Uterus (tissue), 4 donors: ENCODE measurements around the gene TLCD1. TPM values are rescaled to one million over a fixed set of nuclear protein-coding genes. Genes with fewer than 3 reads are reported as not detected.

Source experiments
- DNase-seq, 2 donors: peaks; one replicate each; pipeline ENCODE4 v3.0.0-alpha.2; 2019 to 2020
- H3K27ac ChIP-seq, 2 donors: fragments of 200-600 bp; sonication (generic); 1 replicate in 1 of 2; 2 replicates in 1 of 2; pipeline ENCODE4 v1.5.1; 2016 to 2018
- H3K27me3 ChIP-seq, 2 donors: fragments of 200-600 bp; sonication (generic); one replicate each; pipeline ENCODE4 v1.5.1; 2018 to 2019; ENCODE audit warnings: control low read depth in 1 of 2
- H3K36me3 ChIP-seq, 2 donors: fragments of 200-600 bp; sonication (generic); one replicate each; pipeline ENCODE4 v1.5.1; 2019; ENCODE audit warnings: control low read depth in 1 of 2
- H3K4me1 ChIP-seq, 2 donors: fragments of 200-600 bp; sonication (generic); one replicate each; pipeline ENCODE4 v1.5.1; 2018 to 2019; ENCODE audit warnings: control low read depth in 1 of 2
- H3K4me3 ChIP-seq, 2 donors: fragments of 200-600 bp; sonication (generic); 1 replicate in 1 of 2; 2 replicates in 1 of 2; pipeline ENCODE4 v1.5.1; 2018 to 2019; ENCODE audit warnings: mild to moderate bottlenecking in 1 of 2
- H3K9me3 ChIP-seq, 2 donors: fragments of 200-600 bp; sonication (generic); one replicate each; pipeline ENCODE4 v1.5.1; 2019; ENCODE audit warnings: control low read depth in 1 of 2
- POLR2A ChIP-seq, 2 donors: fragments of 450-650 bp; IDR thresholded peaks; one replicate each; pipeline ENCODE4 v1.6.1; 2016; ENCODE audit warnings: antibody characterized with exemption in 2 of 2, mild to moderate bottlenecking in 1 of 2, moderate library complexity in 1 of 2
- intact Hi-C: fragments of 100-400 bp; cut with DNase I; formaldehyde crosslinking; loops from one replicate; pipeline ENCODE4 v1.15.1; 2023; ENCODE audit warnings: low total_unique reads
- total RNA-seq, 4 donors: library from RNA; depleted of rRNA in 3 of 4; stranded (reverse); fragments of >200 nt in 3 of 4; gene quantifications; one replicate each; pipeline versions ENCODE4 v1.1.0 to v1.2.4, GENCODE V29; 2014 to 2023
- TF ChIP-seq, protein P1 (sequence below), 4 experiments: fragments of 200-600 bp in 2 of 4; fragments of 450-650 bp in 2 of 4; sonication (generic) in 2 of 4; IDR thresholded peaks; one replicate each; pipeline ENCODE4 v1.5.1; 2016 to 2019; ENCODE audit warnings: antibody characterized with exemption in 4 of 4, mild to moderate bottlenecking in 2 of 4, moderate library complexity in 1 of 4
- donor health status: DM: yes; HTN: yes; CAD: no.

The TLCD1 gene
- total RNA-seq, 4 donors from 2014 or later: 1.3 to 1.4 TPM; not detected in 2

DNA sequence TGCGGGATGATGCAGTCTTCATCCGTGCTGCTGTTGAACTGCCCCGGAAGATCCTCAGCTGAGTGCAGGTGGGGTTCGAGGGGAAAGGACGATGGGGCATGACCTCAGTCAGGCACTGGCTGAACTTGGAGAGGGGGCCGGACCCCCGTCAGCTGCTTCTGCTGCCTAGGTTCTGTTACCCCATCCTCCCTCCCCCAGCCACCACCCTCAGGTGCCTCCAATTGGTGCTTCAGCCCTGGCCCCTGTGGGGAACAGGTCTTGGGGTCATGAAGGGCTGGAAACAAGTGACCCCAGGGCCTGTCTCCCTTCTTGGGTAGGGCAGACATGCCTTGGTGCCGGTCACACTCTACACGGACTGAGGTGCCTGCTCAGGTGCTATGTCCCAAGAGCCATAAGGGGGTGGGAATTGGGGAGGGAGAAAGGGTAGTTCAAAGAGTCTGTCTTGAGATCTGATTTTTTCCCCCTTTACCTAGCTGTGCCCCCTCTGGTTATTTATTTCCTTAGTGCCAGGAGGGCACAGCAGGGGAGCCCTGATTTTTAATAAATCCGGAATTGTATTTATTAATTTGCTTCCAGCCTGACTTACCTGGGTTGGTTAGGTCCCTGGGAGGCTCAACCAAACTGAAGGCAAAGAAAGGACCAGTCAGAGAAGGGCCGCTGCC, 23.6 kb upstream of the TLCD1 start:
- Histone ChIP-seq H3K4me3 (no peak overlapping the region), H3K27ac (peak overlapping the region; percentile 6 to 59), H3K36me3 (no peaks in the 10 kb centered on the region), H3K9me3 (no peaks in the 10 kb centered on the region), H3K4me1 (peaks cover 0 to 11% of the 10 kb centered on the region in 2 donors), H3K27me3 (no peaks in the 10 kb centered on the region)
- no peak for TF ChIP-seq POLR2A (IDR thresholded peaks at IDR 0.05)
- TF ChIP-seq, protein P1, sequence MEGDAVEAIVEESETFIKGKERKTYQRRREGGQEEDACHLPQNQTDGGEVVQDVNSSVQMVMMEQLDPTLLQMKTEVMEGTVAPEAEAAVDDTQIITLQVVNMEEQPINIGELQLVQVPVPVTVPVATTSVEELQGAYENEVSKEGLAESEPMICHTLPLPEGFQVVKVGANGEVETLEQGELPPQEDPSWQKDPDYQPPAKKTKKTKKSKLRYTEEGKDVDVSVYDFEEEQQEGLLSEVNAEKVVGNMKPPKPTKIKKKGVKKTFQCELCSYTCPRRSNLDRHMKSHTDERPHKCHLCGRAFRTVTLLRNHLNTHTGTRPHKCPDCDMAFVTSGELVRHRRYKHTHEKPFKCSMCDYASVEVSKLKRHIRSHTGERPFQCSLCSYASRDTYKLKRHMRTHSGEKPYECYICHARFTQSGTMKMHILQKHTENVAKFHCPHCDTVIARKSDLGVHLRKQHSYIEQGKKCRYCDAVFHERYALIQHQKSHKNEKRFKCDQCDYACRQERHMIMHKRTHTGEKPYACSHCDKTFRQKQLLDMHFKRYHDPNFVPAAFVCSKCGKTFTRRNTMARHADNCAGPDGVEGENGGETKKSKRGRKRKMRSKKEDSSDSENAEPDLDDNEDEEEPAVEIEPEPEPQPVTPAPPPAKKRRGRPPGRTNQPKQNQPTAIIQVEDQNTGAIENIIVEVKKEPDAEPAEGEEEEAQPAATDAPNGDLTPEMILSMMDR (IDR thresholded peaks at IDR 0.05): no peak
- intact Hi-C loops: no loop called here
- DNase-seq: no peak

DNA sequence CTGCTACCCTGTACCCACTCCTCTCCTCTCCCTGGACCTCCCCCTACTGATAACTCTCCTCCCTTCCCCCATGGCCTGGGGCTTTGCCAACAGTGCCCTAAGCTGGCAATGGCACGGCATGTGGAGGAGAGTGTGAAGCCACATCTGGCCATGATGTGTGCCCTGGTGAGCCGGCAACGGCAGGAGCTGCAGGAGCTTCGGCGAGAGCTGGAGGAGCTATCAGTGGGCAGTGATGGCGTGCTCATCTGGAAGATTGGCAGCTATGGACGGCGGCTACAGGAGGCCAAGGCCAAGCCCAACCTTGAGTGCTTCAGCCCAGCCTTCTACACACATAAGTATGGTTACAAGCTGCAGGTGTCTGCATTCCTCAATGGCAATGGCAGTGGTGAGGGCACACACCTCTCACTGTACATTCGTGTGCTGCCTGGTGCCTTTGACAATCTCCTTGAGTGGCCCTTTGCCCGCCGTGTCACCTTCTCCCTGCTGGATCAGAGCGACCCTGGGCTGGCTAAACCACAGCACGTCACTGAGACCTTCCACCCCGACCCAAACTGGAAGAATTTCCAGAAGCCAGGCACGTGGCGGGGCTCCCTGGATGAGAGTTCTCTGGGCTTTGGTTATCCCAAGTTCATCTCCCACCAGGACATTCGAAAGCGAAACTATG, 23.0 kb upstream of the TLCD1 start:
- H3K4me3 ChIP-seq: no peak overlapping the region
- H3K27me3 ChIP-seq: no peaks in the 10 kb centered on the region
- no peak for DNase-seq
- H3K4me1 ChIP-seq: peaks cover 0 to 11% of the 10 kb centered on the region in 2 donors
- H3K9me3 ChIP-seq: no peaks in the 10 kb centered on the region
- H3K36me3 ChIP-seq: no peaks in the 10 kb centered on the region
- TF ChIP-seq, protein P1 (IDR thresholded peaks at IDR 0.05): no peak
- intact Hi-C loops: no loop called here
- peak overlapping the region in 1 of 2 donors; percentile 6 for H3K27ac ChIP-seq

DNA sequence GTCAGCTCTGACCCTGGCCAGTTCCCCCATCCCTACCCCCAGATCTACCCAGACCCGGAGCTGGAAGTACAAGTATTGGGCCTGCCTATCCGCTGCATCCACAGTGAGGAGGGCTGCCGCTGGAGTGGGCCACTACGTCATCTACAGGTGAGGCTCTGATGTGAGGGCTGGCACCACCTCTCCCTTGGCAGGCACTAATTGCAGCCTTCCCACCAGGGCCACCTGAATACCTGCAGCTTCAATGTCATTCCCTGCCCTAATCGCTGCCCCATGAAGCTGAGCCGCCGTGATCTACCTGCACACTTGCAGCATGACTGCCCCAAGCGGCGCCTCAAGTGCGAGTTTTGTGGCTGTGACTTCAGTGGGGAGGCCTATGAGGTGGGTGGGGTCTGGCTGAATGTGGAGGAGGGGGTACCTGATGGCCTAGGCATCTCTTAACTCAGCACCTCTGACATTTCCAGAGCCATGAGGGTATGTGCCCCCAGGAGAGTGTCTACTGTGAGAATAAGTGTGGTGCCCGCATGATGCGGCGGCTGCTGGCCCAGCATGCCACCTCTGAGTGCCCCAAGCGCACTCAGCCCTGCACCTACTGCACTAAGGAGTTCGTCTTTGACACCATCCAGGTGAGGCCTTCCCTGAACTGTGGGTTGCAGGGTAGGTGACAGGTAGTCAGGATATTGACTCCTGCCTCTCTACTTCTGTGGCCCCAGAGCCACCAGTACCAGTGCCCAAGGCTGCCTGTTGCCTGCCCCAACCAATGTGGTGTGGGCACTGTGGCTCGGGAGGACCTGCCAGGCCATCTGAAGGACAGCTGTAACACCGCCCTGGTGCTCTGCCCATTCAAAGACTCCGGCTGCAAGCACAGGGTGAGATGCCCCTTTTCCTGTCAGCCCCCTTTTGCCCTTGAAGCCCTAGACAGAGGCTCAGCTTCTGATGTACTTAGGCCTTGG, 22.0 kb upstream of the TLCD1 start:
- no peak overlapping the region for H3K27ac ChIP-seq
- no peak overlapping the region for H3K4me3 ChIP-seq
- H3K9me3 ChIP-seq: no peaks in the 10 kb centered on the region
- no peaks in the 10 kb centered on the region for H3K27me3 ChIP-seq
- DNase-seq: no peak
- TF ChIP-seq, protein P1 (IDR thresholded peaks at IDR 0.05): no peak
- TF ChIP-seq POLR2A (IDR thresholded peaks at IDR 0.05): no peak
- peaks cover 0 to 11% of the 10 kb centered on the region in 2 donors for H3K4me1 ChIP-seq
- intact Hi-C loops: no loop called here
- H3K36me3 ChIP-seq: no peaks in the 10 kb centered on the region

DNA sequence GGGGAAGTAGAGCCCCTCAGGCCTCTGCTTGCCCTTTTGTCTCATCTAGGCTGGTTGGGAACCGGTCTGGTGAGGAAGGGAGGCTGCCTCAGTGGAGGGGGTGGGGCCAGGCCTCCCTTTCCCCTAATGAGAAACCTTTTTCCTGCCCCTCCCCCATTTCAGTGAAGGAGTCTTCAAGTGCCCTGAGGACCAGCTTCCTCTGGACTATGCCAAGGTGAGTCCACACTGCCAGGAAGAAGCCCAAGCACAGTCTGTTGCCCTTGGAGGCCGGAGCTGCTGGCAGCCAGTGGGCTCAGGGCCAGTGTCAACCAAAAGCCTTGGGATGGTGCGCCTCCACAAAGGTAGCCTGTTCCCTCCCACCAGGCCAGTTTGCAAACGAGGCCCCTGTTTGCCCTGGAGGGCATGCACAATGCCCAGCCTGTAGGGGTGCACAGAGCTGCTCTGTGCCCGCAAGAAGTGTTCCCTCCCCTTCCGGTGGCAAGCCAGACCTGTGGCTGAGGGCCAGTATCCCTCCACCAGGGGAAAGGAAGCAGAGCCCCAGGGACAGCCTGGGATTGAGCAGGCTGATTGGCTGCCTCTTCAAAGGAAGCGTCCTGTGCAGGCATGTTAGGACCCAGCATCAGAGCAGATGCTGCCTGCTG, 21.1 kb upstream of the TLCD1 start:
- Histone ChIP-seq H3K36me3 (no peaks in the 10 kb centered on the region), H3K4me3 (no peak overlapping the region), H3K4me1 (peaks cover 0 to 11% of the 10 kb centered on the region in 2 donors), H3K27ac (peak overlapping the region; percentile 86 to 91), H3K27me3 (no peaks in the 10 kb centered on the region), H3K9me3 (no peaks in the 10 kb centered on the region)
- TF ChIP-seq, protein P1 (IDR thresholded peaks at IDR 0.05): no peak
- DNase-seq: no peak
- intact Hi-C loops: no loop called here
